ENCODE data around the gene TRAK2.
A peak's percentile ranks its signal among the peaks of the same experiment; 100 is the strongest.
"Not testable (repeated sequence)": the region's sequence is repeated elsewhere in the genome, so short reads cannot be mapped to it uniquely, and the experiment has no call there.

The TRAK2 gene

GRCh38 chr2:201464547-201464946, 13.3 kb upstream of the TRAK2 start:
- peaks cover 45% of the 10 kb centered on the region for H3K36me3 Mint-ChIP-seq (ENCODE audit: low read depth)
- no peaks in the 10 kb centered on the region for H3K9me3 Mint-ChIP-seq
- H3K4me3 Mint-ChIP-seq = no peak overlapping the region
- H3K27me3 Mint-ChIP-seq = no peaks in the 10 kb centered on the region
- peaks cover 3% of the 10 kb centered on the region for H3K4me1 Mint-ChIP-seq
- H3K27ac Mint-ChIP-seq = no peak overlapping the region
- ATAC-seq (no peak), DNase-seq (no peak)

GRCh38 chr2:201460532-201460931, 9.3 kb upstream of the TRAK2 start:
- DNase-seq = no peak
- no peaks in the 10 kb centered on the region for H3K27me3 Mint-ChIP-seq
- H3K4me1 Mint-ChIP-seq = no peaks in the 10 kb centered on the region
- peaks cover 29% of the 10 kb centered on the region for H3K36me3 Mint-ChIP-seq (ENCODE audit: low read depth)
- H3K27ac Mint-ChIP-seq = no peak overlapping the region
- ATAC-seq = no peak
- no peaks in the 10 kb centered on the region for H3K9me3 Mint-ChIP-seq
- no peak overlapping the region for H3K4me3 Mint-ChIP-seq

DNA sequence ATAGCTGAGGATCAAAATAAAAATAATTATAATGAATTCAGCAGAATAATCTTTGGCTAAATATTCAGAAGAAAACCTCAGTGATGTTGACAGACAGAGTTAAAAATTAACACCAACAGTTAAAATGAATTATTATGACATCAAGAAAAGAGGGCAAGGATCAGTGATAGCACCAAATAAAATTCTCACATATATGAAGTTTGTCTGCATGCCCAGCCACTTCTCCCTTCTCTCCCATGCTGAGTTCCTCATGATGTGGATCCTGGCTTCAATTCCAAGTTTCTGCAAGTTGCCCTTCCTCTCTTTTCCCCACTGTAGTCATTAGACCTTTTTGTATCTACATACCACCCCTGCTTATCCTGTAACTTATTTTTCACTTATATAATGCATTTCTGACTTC, 7.1 kb upstream of the TRAK2 start:
- Mint-ChIP-seq H3K27me3 (no peaks in the 10 kb centered on the region), H3K9me3 (no peaks in the 10 kb centered on the region), H3K4me1 (peaks cover under 1% of the 10 kb centered on the region), H3K36me3 (ENCODE audit: low read depth) (peaks cover 22% of the 10 kb centered on the region), H3K27ac (no peak overlapping the region), H3K4me3 (no peak overlapping the region)
- no peak for DNase-seq
- no peak for ATAC-seq

GRCh38 chr2:201452922-201453643, 1.8 kb upstream of the TRAK2 start:
- H3K36me3 Mint-ChIP-seq (ENCODE audit: low read depth) = peaks cover 9% of the 10 kb centered on the region
- H3K27ac Mint-ChIP-seq = no peak overlapping the region
- peaks cover 42% of the 10 kb centered on the region for H3K4me1 Mint-ChIP-seq
- H3K27me3 Mint-ChIP-seq = no peaks in the 10 kb centered on the region
- no peak for ATAC-seq
- H3K9me3 Mint-ChIP-seq = no peaks in the 10 kb centered on the region
- H3K4me3 Mint-ChIP-seq = peak overlapping the region; percentile 86
- no peak for DNase-seq

GRCh38 chr2:201452058-201452921, 1.0 kb upstream of the TRAK2 start:
- Mint-ChIP-seq H3K9me3 (no peaks in the 10 kb centered on the region), H3K4me3 (peak overlapping the region; percentile 86), H3K27me3 (no peaks in the 10 kb centered on the region), H3K4me1 (peaks cover 50% of the 10 kb centered on the region), H3K36me3 (ENCODE audit: low read depth) (peaks cover 12% of the 10 kb centered on the region), H3K27ac (peak overlapping the region; percentile 81)
- ATAC-seq = peak; percentile 17
- no peak for DNase-seq

DNA sequence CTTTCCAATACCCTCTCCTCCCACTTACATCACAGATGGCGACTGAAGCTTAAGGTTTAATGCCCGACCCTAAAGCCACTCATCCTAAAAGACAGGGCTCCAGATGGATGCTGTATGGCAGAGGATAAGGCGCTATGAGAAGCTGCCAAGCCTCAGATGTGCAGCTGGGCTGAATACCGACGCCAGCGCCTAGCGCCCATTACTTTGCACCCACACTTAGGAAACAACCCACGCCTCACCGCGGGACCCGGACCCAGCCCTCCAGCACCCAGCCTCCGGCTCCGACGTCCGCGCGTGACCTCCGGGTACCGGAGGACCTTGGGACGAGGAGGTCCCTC, 335 bp downstream of the TRAK2 start:
- H3K9me3 Mint-ChIP-seq = no peaks in the 10 kb centered on the region
- no peaks in the 10 kb centered on the region for H3K27me3 Mint-ChIP-seq
- H3K36me3 Mint-ChIP-seq (ENCODE audit: low read depth) = peaks cover 12% of the 10 kb centered on the region
- peaks cover 63% of the 10 kb centered on the region for H3K4me1 Mint-ChIP-seq
- ATAC-seq (peak; percentile 13), DNase-seq (no peak)
- peak overlapping the region; percentile 90 for H3K4me3 Mint-ChIP-seq
- H3K27ac Mint-ChIP-seq = peak overlapping the region; percentile 90

DNA sequence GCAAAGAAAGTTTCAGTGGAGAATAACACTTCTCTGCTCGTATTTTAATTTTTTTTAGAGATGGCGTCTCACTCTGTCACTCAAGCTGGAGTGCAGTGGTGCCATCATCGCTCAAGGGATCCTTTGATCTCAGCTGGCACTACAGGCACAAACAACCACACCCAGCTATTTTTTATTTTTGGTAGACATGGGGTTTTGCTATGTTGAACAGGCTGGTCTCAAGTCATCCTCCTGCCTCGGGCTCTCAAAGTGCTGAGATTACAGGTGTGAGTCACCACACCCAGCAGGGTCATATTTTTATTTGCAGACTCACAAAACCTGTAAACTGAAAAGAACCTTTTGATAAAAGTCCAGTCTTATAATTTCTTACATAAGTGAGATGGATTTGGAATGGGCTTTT, 2.6 kb downstream of the TRAK2 start:
- no peaks in the 10 kb centered on the region for H3K9me3 Mint-ChIP-seq

GRCh38 chr2:201448061-201448460, 3.2 kb downstream of the TRAK2 start:
- ATAC-seq (no peak), DNase-seq (no peak)
- Mint-ChIP-seq H3K27ac (peak overlapping the region; percentile 37), H3K36me3 (ENCODE audit: low read depth) (peaks cover 12% of the 10 kb centered on the region), H3K4me3 (peak overlapping the region; percentile 54), H3K27me3 (no peaks in the 10 kb centered on the region), H3K9me3 (no peaks in the 10 kb centered on the region), H3K4me1 (peaks cover 68% of the 10 kb centered on the region)

More for the DNA sequence above, 2.6 kb downstream of the TRAK2 start:
- H3K27me3 Mint-ChIP-seq = no peaks in the 10 kb centered on the region
- H3K4me3 Mint-ChIP-seq = peak overlapping the region; percentile 54
- H3K27ac Mint-ChIP-seq = peak overlapping the region; percentile 37
- peaks cover 72% of the 10 kb centered on the region for H3K4me1 Mint-ChIP-seq
- no peak for ATAC-seq
- H3K36me3 Mint-ChIP-seq (ENCODE audit: low read depth) = peaks cover 12% of the 10 kb centered on the region
- DNase-seq = peak; percentile 8

GRCh38 chr2:201447086-201447485, 4.2 kb downstream of the TRAK2 start:
- Mint-ChIP-seq H3K4me3 (peak overlapping the region; percentile 45), H3K27me3 (no peaks in the 10 kb centered on the region), H3K36me3 (ENCODE audit: low read depth) (peaks cover 12% of the 10 kb centered on the region), H3K9me3 (no peaks in the 10 kb centered on the region), H3K27ac (peak overlapping the region; percentile 37), H3K4me1 (peaks cover 61% of the 10 kb centered on the region)
- DNase-seq = no peak
- ATAC-seq = no peak

GRCh38 chr2:201444746-201445465, 6.4 kb downstream of the TRAK2 start:
- ATAC-seq (no peak), DNase-seq (no peak)
- Mint-ChIP-seq H3K27ac (no peak overlapping the region), H3K27me3 (no peaks in the 10 kb centered on the region), H3K4me3 (no peak overlapping the region), H3K36me3 (ENCODE audit: low read depth) (peaks cover 17% of the 10 kb centered on the region), H3K4me1 (peaks cover 61% of the 10 kb centered on the region), H3K9me3 (no peaks in the 10 kb centered on the region)

DNA sequence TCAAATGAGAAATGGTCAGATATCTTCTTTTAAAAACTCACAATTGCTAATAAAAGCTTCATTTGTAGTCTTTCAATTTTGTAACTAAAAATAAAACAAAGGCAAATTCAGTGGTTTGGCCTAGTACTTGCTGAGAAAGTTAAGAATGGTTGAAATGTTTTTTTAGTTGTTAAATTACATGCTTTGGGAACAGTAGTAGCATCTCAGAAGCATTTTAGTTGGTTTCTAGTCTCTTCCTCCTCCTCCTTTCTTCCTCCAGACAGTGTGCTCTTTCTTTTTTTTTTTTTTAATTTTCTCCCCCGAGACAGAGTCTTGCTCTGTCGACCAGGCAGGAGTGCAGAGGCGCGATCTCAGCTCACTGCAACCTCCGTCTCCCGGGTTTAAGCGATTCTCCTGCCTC, 9.8 kb downstream of the TRAK2 start:
- peaks cover 28% of the 10 kb centered on the region for H3K4me1 Mint-ChIP-seq
- DNase-seq (no peak), ATAC-seq (no peak)
- peaks cover 9% of the 10 kb centered on the region for H3K36me3 Mint-ChIP-seq (ENCODE audit: low read depth)
- H3K4me3 Mint-ChIP-seq = no peak overlapping the region
- no peak overlapping the region for H3K27ac Mint-ChIP-seq
- no peaks in the 10 kb centered on the region for H3K27me3 Mint-ChIP-seq
- H3K9me3 Mint-ChIP-seq = no peaks in the 10 kb centered on the region

DNA sequence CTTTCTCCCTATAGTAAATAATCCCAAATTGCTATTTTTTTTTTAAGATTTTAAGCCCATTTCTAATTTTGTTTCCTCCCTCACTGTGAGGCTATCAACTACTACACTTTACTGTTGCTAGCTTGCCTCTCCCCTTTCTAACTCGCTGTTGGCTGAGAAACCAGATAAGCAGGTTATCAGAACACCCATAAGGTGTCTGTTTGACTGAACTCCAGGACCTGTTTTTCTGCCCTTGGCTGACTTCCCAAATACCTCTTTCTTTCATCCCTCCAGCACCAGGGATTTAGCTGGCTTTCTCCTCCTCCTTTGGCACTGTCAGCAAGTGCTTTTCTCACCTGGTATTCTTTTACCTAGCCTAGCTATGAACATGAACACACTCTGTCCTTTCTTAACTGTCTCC, 11.1 kb downstream of the TRAK2 start:
- Mint-ChIP-seq H3K4me1 (peaks cover 21% of the 10 kb centered on the region), H3K27ac (no peak overlapping the region), H3K36me3 (ENCODE audit: low read depth) (peaks cover 9% of the 10 kb centered on the region), H3K27me3 (no peaks in the 10 kb centered on the region), H3K9me3 (no peaks in the 10 kb centered on the region), H3K4me3 (no peak overlapping the region)
- ATAC-seq (no peak), DNase-seq (no peak)

GRCh38 chr2:201439336-201439922, 11.8 kb downstream of the TRAK2 start:
- H3K4me3 Mint-ChIP-seq; DNase-seq; ATAC-seq; H3K9me3 Mint-ChIP-seq; H3K27ac Mint-ChIP-seq; H3K27me3 Mint-ChIP-seq; H3K36me3 Mint-ChIP-seq (ENCODE audit: low read depth): not testable (repeated sequence)
- H3K4me1 Mint-ChIP-seq = peaks cover 23% of the 10 kb centered on the region

DNA sequence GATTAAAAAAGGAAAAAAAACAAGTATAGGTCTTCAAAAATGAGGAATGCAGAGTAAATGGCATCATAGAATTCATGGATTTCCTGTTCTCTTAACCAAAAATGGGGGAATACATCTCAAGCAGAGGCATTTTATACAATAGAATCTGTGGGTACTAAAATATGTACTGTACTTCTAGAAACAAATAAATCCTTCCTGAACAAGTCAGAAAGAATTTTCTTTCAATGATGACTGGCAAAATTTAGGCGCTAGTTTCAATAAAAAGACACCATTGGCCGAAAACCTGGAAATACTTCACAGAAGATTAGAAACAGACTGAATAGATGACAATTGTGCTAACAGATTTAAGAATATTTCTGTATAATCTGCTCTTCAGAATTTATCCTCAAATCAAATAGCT, 15.1 kb downstream of the TRAK2 start:
- ATAC-seq (no peak), DNase-seq (no peak)
- H3K36me3 Mint-ChIP-seq (ENCODE audit: low read depth) = peaks cover 13% of the 10 kb centered on the region
- H3K9me3 Mint-ChIP-seq = peaks cover 4% of the 10 kb centered on the region
- H3K4me1 Mint-ChIP-seq = peaks cover 48% of the 10 kb centered on the region
- no peaks in the 10 kb centered on the region for H3K27me3 Mint-ChIP-seq
- H3K27ac Mint-ChIP-seq = no peak overlapping the region
- no peak overlapping the region for H3K4me3 Mint-ChIP-seq

All from activated naive CD8-positive, alpha-beta T cell treated with anti-CD3 and anti-CD28 coated beads, Interleukin-2, amount 50 U/mL, for 24 hours (primary cell).